Measurements from ENCODE around the gene HSPA1L. TPM values are rescaled to one million over a fixed set of nuclear protein-coding genes. Genes with fewer than 3 reads are reported as not detected.

The HSPA1L gene
- polyA plus RNA-seq, 1 donor (not counting 4 experiments of a cell fraction or from before 2014, with no cell fraction given), result 0.60 TPM

- Histone ChIP-seq H3K9me1 (ENCODE audit: control insufficient read depth, extremely low read depth, insufficient read depth, low read length) (peaks cover 2% of the 10 kb centered on the region), H3K4me1 (ENCODE audit: control insufficient read depth, extremely low read depth, insufficient read depth, low read length) (peaks cover 3% of the 10 kb centered on the region), H3K36me3 (ENCODE audit: control insufficient read depth in 2 of 2, extremely low read depth in 1 of 2, insufficient read depth in 2 of 2, low read length in 2 of 2) (no peaks in the 10 kb centered on the region), H3K27me3 (ENCODE audit: control insufficient read depth, extremely low read depth, insufficient read depth, low read length) (no peaks in the 10 kb centered on the region), H3K79me2 (ENCODE audit: control insufficient read depth, insufficient read depth, low read length) (no peaks in the 10 kb centered on the region), H4K20me1 (ENCODE audit: control insufficient read depth, extremely low read depth, insufficient read depth, low read length) (no peaks in the 10 kb centered on the region), H3K27ac (ENCODE audit: control insufficient read depth, insufficient read depth, low read length) (no peak overlapping the region), H3K9me3 (ENCODE audit: control insufficient read depth, low read depth, low read length) (no peaks in the 10 kb centered on the region), H3K9ac (ENCODE audit: control insufficient read depth, extremely low read depth, insufficient read depth, low read length) (no peak overlapping the region), H2AFZ (ENCODE audit: control insufficient read depth, low read length) (no peak overlapping the region), H3K4me2 (ENCODE audit: control insufficient read depth, extremely low read depth, insufficient read depth, low read depth, low read length) (no peak overlapping the region), H3K4me3 (ENCODE audit: control insufficient read depth in 2 of 3, extremely low read depth in 1 of 3, insufficient read depth in 2 of 3, low read depth in 1 of 3, low read length in 3 of 3) (no peak overlapping the region)
- FAIRE-seq (peak; percentile 34), DNase-seq (ENCODE audit: low read depth, low spot score) (peak; percentile 64)
- TF ChIP-seq CTCF (optimal IDR thresholded peaks at IDR 0.05 in 1 of 3, IDR thresholded peaks at IDR 0.05 in 1 of 3, conservative IDR thresholded peaks at IDR 0.05 in 1 of 3; ENCODE audit: extremely low read depth in 1 of 3, insufficient read depth in 2 of 3, low read length in 3 of 3) (peak; percentile 92 to 98 (median 95)), EZH2 (IDR thresholded peaks at IDR 0.05; ENCODE audit: low read length) (no peak)
- dilution Hi-C loops (cut with MboI; ENCODE audit: extremely low pct_ligation_motif_present, low sequenced_read_pairs), result no loop called here
These were observed 45.3 kb downstream of the HSPA1L start for GRCh38 chr6:31769684-31770371.

GRCh38 chr6:31768363-31769257, 46.5 kb downstream of the HSPA1L start:
- TF ChIP-seq EZH2 (IDR thresholded peaks at IDR 0.05; ENCODE audit: low read length) (no peak), CTCF (optimal IDR thresholded peaks at IDR 0.05 in 1 of 3, IDR thresholded peaks at IDR 0.05 in 1 of 3, conservative IDR thresholded peaks at IDR 0.05 in 1 of 3; ENCODE audit: extremely low read depth in 1 of 3, insufficient read depth in 2 of 3, low read length in 3 of 3) (no peak)
- H3K9me3 ChIP-seq (ENCODE audit: control insufficient read depth, low read depth, low read length), result no peaks in the 10 kb centered on the region

More at GRCh38 chr6:31768363-31769257, 46.5 kb downstream of the HSPA1L start:
- Histone ChIP-seq H3K4me3 (ENCODE audit: control insufficient read depth in 2 of 3, extremely low read depth in 1 of 3, insufficient read depth in 2 of 3, low read depth in 1 of 3, low read length in 3 of 3) (no peak overlapping the region), H3K36me3 (ENCODE audit: control insufficient read depth in 2 of 2, extremely low read depth in 1 of 2, insufficient read depth in 2 of 2, low read length in 2 of 2) (no peaks in the 10 kb centered on the region), H3K27ac (ENCODE audit: control insufficient read depth, insufficient read depth, low read length) (no peak overlapping the region), H3K79me2 (ENCODE audit: control insufficient read depth, insufficient read depth, low read length) (no peaks in the 10 kb centered on the region), H3K4me1 (ENCODE audit: control insufficient read depth, extremely low read depth, insufficient read depth, low read length) (peaks cover 3% of the 10 kb centered on the region), H3K9me1 (ENCODE audit: control insufficient read depth, extremely low read depth, insufficient read depth, low read length) (peaks cover 2% of the 10 kb centered on the region), H3K27me3 (ENCODE audit: control insufficient read depth, extremely low read depth, insufficient read depth, low read length) (no peaks in the 10 kb centered on the region), H3K9ac (ENCODE audit: control insufficient read depth, extremely low read depth, insufficient read depth, low read length) (no peak overlapping the region), H4K20me1 (ENCODE audit: control insufficient read depth, extremely low read depth, insufficient read depth, low read length) (no peaks in the 10 kb centered on the region), H3K4me2 (ENCODE audit: control insufficient read depth, extremely low read depth, insufficient read depth, low read depth, low read length) (no peak overlapping the region), H2AFZ (ENCODE audit: control insufficient read depth, low read length) (no peak overlapping the region)
- dilution Hi-C loops (cut with MboI; ENCODE audit: extremely low pct_ligation_motif_present, low sequenced_read_pairs), result no loop called here
- DNase-seq (ENCODE audit: low read depth, low spot score) (no peak), FAIRE-seq (no peak)
